ENCODE measurements around the gene DNAJC11. TPM values are rescaled to one million over a fixed set of nuclear protein-coding genes. Genes with fewer than 3 reads are reported as not detected.
A peak's percentile ranks its signal among the peaks of the same experiment; 100 is the strongest.

Gene DNAJC11
- polyA plus RNA-seq, 1 of the 3 experiments (the other 2 are of a cell fraction) = 38.2 TPM

DNA sequence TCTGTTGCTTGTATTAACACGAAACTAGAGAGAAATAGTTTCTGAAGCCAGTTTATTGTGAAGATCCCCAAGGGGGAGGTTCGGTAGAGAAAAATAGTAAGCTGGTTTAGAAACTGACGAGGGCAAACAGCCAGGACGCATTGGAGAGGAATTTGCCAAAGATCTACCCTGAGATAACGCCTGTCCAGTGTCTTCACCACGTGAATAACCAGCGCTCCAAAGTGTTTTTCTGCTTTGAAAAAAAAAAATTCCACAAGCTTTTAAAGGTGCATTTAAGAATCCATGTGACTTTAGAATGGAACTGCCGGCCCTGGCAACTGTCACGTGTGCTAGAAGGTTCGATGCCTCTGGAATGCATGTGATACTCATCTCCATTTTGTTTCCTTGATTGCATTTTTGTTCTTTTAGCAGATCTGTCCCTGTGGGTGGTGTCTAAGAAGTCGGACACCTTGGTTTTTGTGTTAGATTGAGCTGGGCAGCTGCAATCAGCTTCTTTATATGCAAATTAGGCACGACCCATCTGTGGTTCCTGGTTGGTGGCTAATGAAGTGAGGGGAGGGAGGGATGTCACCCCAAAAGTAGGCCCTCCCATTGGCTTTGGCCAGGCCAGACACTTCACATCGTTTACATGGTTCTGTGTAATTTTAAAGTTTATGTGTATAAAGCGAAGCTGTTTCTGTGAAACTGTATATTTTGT lies 78.2 kb downstream of the DNAJC11 start:
- H3K4me2 ChIP-seq = no peak overlapping the region; the same call in 1 of the 2 replicates
- ChIA-PET POLR2A (interaction anchor here (1.6 kb wide), 1 partner anchor 29 kb away, joined by 3 read pairs; no protein-coding TSS in a partner anchor), CTCF (interaction anchor here (1.1 to 3.1 kb wide), 6 partner anchors 7 to 78 kb away, joined by 3 to 10 read pairs (median 5); partner anchors contain the start of genes DNAJC11, NOL9 and TAS1R1)
- H3K4me3 ChIP-seq (ENCODE audit: low read depth in 2 of 2, low read length in 1 of 2) = no peak overlapping the region
- TF ChIP-seq FOSL2 (IDR thresholded peaks at IDR 0.05; ENCODE audit: borderline replicate concordance, low read depth) (0 out of 2 replicates have a peak, but pooled peaks have one; percentile 9), RAD21 (IDR thresholded peaks at IDR 0.05; ENCODE audit: low read length) (no peak), NFIC (IDR thresholded peaks at IDR 0.05; ENCODE audit: borderline replicate concordance) (peak; percentile 27; the same call in 1 of the 2 replicates)
- no peak overlapping the region for H3K9ac ChIP-seq
- H3K27me3 ChIP-seq (ENCODE audit: insufficient read depth) = no peaks in the 10 kb centered on the region
- WGBS (ENCODE audit: low lambda C conversion rate) = 62% methylated on average over 14 of the region's 14 CpGs
- H3F3A ChIP-seq (replicated peaks; ENCODE audit: insufficient read depth) = peaks cover 23% of the 10 kb centered on the region
- H3K4me1 ChIP-seq (ENCODE audit: control insufficient read depth in 1 of 2, insufficient read depth in 2 of 2, low read depth in 1 of 2, low read length in 1 of 2) = peaks cover 0 to 5% of the 10 kb centered on the region in 2 experiments; a peak in 1 of 4 replicates
- peaks cover 23 to 37% of the 10 kb centered on the region in 2 experiments for H3K36me3 ChIP-seq (replicated peaks in 1 of 2; ENCODE audit: control insufficient read depth in 1 of 2, insufficient read depth in 2 of 2, low read length in 1 of 2)
- peaks cover 24% of the 10 kb centered on the region for H4K20me1 ChIP-seq (ENCODE audit: insufficient read depth)
- H2AFZ ChIP-seq (ENCODE audit: low read depth) = no peak overlapping the region
- H3K9me2 ChIP-seq = no peaks in the 10 kb centered on the region
- H3K9me3 ChIP-seq = no peaks in the 10 kb centered on the region
- no peak for DNase-seq
- peak overlapping the region; percentile 9 to 59; a peak in 3 of 4 replicates for H3K27ac ChIP-seq (ENCODE audit: low read depth in 2 of 2, low read length in 1 of 2)
- H3K79me2 ChIP-seq (ENCODE audit: insufficient read depth) = peaks cover 91% of the 10 kb centered on the region

DNA sequence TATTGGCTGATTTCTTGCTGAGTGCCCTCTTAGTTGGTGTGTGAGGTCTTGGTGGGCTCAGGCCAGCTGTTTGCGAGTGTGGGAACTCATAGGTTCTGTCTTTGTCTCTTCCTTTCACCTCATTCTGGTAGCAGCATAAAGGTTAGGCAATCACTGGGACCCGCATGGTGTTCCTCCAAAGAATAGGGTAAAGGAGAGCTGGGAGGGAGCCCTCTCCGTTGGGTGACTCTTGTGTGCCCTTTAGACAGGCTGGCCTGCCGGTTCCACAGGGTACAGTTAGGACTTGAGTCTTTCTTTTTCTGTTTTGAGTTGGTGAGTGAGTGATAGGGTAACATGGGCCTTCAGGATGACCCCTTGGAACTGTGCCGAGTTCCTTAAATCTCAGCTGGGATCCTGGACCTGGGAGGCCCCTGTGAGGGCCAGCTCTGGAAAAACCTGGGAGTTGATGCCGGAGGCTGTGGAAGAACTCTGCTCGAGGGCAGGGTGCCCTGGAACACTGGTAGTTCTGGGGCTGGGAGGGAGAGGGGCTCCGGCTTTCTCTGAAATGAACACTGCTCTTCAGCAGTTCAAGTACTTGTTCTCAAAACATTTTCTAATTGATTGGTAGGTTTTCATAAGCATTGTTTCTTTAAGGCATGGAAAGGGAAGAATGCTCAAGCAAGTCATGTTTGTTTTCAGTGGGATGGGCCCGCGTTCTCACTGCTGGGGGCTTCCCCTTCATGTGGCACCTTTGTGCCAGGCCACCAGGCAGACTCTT lies 79.0 kb downstream of the DNAJC11 start:
- Histone ChIP-seq H4K20me1 (ENCODE audit: insufficient read depth) (peaks cover 33% of the 10 kb centered on the region), H3K36me3 (replicated peaks in 1 of 2; ENCODE audit: control insufficient read depth in 1 of 2, insufficient read depth in 2 of 2, low read length in 1 of 2) (peaks cover 26 to 31% of the 10 kb centered on the region in 2 experiments), H2AFZ (ENCODE audit: low read depth) (no peak overlapping the region), H3K4me3 (ENCODE audit: low read depth in 2 of 2, low read length in 1 of 2) (no peak overlapping the region), H3K9me3 (no peaks in the 10 kb centered on the region), H3K9me2 (no peaks in the 10 kb centered on the region), H3K4me2 (no peak overlapping the region), H3K27me3 (ENCODE audit: insufficient read depth) (no peaks in the 10 kb centered on the region), H3K79me2 (ENCODE audit: insufficient read depth) (peaks cover 91% of the 10 kb centered on the region), H3K4me1 (ENCODE audit: control insufficient read depth in 1 of 2, insufficient read depth in 2 of 2, low read depth in 1 of 2, low read length in 1 of 2) (peaks cover 0 to 5% of the 10 kb centered on the region in 2 experiments; a peak in 1 of 4 replicates), H3F3A (replicated peaks; ENCODE audit: insufficient read depth) (peaks cover 23% of the 10 kb centered on the region), H3K27ac (ENCODE audit: low read depth in 2 of 2, low read length in 1 of 2) (peak overlapping the region in 1 of 2 experiments; percentile 59; a peak in 2 of 4 replicates), H3K9ac (no peak overlapping the region)
- 89% methylated on average over 9 of the region's 10 CpGs for WGBS (ENCODE audit: low lambda C conversion rate)
- no peak for DNase-seq
- CTCF ChIA-PET = interaction anchor here (0.6 to 3.1 kb wide), 5 partner anchors 12 to 185 kb away, joined by 3 to 10 read pairs (median 3); partner anchors contain the start of genes NOL9 and TAS1R1
- POLR2A ChIA-PET = interaction anchor here (0.5 to 1.6 kb wide), 2 partner anchors 28 to 96 kb away, joined by 3 read pairs; no protein-coding TSS in a partner anchor
- TF ChIP-seq FOSL2 (IDR thresholded peaks at IDR 0.05; ENCODE audit: borderline replicate concordance, low read depth) = no peak
- TF ChIP-seq, protein P1, sequence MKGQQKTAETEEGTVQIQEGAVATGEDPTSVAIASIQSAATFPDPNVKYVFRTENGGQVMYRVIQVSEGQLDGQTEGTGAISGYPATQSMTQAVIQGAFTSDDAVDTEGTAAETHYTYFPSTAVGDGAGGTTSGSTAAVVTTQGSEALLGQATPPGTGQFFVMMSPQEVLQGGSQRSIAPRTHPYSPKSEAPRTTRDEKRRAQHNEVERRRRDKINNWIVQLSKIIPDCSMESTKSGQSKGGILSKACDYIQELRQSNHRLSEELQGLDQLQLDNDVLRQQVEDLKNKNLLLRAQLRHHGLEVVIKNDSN (IDR thresholded peaks at IDR 0.05; ENCODE audit: borderline replicate concordance, low read depth) = no peak
- no peak for TF ChIP-seq RFX5 (IDR thresholded peaks at IDR 0.05; ENCODE audit: low read length)
- TF ChIP-seq, protein P2, sequence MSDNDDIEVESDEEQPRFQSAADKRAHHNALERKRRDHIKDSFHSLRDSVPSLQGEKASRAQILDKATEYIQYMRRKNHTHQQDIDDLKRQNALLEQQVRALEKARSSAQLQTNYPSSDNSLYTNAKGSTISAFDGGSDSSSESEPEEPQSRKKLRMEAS (IDR thresholded peaks at IDR 0.05; ENCODE audit: low read depth) = no peak
- TF ChIP-seq EZH2phosphoT487 (IDR thresholded peaks at IDR 0.05; ENCODE audit: borderline replicate concordance, low read depth) = no peak
- no peak for TF ChIP-seq FOXM1 (IDR thresholded peaks at IDR 0.05; ENCODE audit: low read depth)
- TF ChIP-seq RAD21 (IDR thresholded peaks at IDR 0.05; ENCODE audit: low read length) = no peak

Measured in SK-N-SH (cell line).